NCI-H187 (cell line): ENCODE results near the gene C19orf85.
"Not testable (repeated sequence)": the region's sequence is repeated elsewhere in the genome, so short reads cannot be mapped to it uniquely, and the experiment has no call there.

Experiments used
- DNase-seq, 2 experiments: peaks; one replicate each; lab custom pipeline; 2025; lab: John Stamatoyannopoulos, UW

C19orf85 gene

GRCh38 chr19:55457683-55458457 is 6.7 kb downstream of the C19orf85 start:
- DNase-seq = no peak

- DNase-seq = no peak
Measured at GRCh38 chr19:55456347-55456746, 8.2 kb downstream of the C19orf85 start.

GRCh38 chr19:55455576-55456235 is 8.8 kb downstream of the C19orf85 start:
- no peak for DNase-seq

DNA sequence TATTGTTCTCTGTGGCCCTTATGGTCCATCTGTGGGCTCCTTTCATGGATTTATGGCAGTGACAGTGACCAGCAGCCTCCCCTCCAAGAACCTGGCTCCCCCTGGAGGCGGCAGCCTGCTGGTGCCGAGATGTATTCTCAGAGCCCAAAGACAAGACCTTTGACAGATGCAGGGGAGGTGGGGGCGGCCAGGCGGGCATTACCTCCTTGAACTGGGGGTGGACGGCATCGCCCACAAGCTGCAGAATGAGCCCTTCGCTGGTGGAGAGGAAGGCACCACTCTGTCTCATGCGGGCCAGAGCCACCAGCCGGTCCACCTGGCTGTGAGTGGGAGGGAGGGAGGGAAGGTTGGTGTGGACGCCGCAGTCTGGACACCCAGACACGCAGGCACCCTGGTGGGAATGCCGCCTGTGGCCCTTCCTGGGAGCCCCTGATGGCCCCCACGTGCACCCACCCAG is 9.7 kb downstream of the C19orf85 start:
- no peak for DNase-seq

DNA sequence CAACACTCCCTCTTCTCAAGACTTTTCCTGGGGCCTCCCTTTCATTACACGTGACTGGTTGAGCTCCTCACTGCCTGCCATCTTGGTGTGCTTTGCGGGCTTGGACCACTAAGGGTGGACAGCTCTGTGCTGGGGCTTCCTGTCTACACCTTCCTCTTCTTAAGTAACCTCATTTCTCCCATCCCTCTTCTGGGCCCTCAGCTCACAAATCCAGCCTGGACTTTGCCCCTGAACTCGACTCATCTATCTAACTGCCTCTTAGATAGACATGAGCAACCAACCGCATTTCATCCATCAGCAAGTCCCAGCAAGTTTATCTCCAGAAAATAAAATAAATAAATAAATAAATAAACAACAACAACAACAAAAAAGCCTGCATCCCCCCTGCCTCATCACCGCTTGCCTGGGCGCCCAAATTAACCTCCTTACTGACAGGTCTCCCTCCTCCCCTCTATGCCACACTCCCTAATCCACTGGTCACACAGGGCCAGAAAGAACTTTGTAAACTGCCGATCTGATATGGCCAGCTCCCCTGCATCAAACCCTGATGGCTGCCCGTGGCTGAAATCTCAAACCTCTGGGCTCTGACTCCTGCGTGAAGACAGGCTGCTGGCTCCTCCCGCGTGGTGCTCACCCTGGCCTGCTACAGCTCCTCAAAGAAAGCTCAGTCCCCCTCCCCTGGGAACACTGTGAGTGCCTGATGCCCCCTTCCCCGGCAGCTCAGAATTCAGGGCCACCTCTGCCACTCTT is 10.9 kb downstream of the C19orf85 start:
- no peak for DNase-seq

- DNase-seq = peak; percentile 86 to 96
Measured at GRCh38 chr19:55452749-55453346, 11.7 kb downstream of the C19orf85 start.

- DNase-seq = no peak
Measured at GRCh38 chr19:55451965-55452748, 12.4 kb downstream of the C19orf85 start.

- no peak for DNase-seq
Measured at GRCh38 chr19:55451163-55451964, 13.2 kb downstream of the C19orf85 start.

GRCh38 chr19:55449469-55449868 is 15.1 kb downstream of the C19orf85 start:
- DNase-seq = no peak

DNA sequence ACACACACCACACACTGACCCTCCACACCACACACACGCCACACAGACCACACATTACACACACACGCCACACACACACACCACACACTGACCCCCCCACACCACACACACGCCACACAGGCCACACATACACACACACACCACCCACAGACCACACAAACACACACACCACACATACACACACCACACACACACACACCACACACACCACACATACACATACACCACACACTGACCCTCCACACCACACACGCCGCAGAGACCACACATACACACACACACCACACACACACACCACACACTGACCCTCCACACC is 16.4 kb downstream of the C19orf85 start:
- DNase-seq = not testable (repeated sequence)

GRCh38 chr19:55447421-55448174 is 17.0 kb downstream of the C19orf85 start:
- no peak for DNase-seq

- DNase-seq = peak; percentile 30 to 35
Measured at GRCh38 chr19:55446060-55446459, 18.5 kb downstream of the C19orf85 start.

DNA sequence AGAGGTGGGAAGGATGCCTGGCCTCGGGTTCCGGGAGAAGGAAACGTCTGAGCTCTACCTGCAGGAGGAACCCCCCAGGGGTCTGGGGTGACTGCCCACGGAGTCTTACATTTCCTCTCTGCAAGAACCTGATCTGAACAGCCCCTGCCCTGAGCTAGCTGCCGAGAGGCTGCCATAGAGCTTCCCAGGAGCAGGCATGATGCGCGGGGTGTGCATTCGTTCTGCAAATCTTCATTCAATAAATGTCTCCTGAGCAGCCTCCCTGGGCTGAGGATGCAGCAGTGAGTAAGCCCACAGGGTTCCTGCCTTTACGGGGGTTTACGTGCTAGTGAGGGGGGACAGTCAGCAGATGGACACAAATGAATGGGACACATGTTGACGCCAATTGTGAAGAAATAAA is 19.9 kb downstream of the C19orf85 start:
- DNase-seq = no peak

DNA sequence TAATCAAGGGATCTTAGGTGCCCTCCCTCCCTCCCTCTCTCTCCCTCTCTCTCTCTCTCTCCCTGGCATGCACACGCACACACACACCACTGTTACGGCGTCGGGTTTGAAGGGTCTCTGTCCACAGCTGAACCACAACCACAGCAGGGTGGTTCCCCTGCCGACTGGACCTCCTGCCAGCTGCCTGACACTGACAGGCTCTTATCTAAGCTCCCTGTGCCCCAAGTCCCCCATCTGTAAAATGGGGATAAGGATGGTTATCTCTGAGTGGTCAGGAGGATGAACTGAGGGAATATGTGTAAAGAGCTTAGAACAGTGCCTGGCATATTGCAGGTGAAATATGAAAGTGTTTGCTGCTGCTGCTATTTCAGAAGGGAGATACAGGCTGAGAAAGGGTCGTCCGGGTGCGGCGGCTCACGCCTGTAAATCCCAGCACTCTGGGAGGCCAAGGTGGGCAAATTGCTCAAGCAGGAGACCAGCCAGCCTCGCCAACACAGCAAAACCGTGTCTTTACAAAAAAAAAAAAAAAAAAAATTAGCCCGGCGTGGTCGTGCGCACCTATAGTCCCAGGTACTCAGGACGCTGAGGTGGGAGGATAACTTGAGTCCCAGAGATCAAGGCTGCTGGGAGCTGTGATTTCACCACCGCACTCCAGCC is 20.6 kb downstream of the C19orf85 start:
- no peak for DNase-seq

- DNase-seq = no peak
Measured at GRCh38 chr19:55443045-55443823, 21.3 kb downstream of the C19orf85 start, which contains the start of gene SHISA7. SHISA7 (minus strand) TSS chr19:55443300; CDS start chr19:55442863, 437 bp downstream.

- peak in 1 of 2 experiments; percentile 29 for DNase-seq
Measured at GRCh38 chr19:55442372-55442961, 22.1 kb downstream of the C19orf85 start.

- peak; percentile 62 for DNase-seq
Measured at GRCh38 chr19:55441692-55442321, 22.7 kb downstream of the C19orf85 start.

DNA sequence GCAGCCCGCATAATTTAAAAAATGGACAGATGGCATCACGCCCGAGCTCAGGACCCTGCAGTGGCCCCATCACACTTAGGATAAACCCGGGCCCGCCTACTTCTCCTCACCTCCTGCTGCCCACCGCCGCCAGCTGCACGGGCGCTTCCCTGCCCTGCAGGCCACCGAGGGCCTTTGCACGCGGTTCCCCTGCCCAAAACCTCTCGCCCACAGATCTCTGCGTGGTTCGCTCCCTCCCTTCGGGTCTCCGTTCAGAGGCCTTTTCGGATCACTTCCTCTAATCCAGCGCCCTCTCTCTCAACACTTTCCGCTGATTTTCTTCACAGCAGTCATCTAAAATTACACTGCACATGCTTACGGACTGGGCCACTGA is 23.2 kb downstream of the C19orf85 start:
- no peak for DNase-seq
